HG03565 (cell line): ENCODE measurements around the gene KCND1.

ENCODE experiments used
- ATAC-seq: cut with Tn5 transposase; IDR thresholded peaks from one replicate; pipeline ENCODE4 v1.9.1; 2021; ENCODE audit warnings: mild to moderate bottlenecking, moderate library complexity; ENCODE audit not compliant: unreplicated experiment

KCND1 gene

DNA sequence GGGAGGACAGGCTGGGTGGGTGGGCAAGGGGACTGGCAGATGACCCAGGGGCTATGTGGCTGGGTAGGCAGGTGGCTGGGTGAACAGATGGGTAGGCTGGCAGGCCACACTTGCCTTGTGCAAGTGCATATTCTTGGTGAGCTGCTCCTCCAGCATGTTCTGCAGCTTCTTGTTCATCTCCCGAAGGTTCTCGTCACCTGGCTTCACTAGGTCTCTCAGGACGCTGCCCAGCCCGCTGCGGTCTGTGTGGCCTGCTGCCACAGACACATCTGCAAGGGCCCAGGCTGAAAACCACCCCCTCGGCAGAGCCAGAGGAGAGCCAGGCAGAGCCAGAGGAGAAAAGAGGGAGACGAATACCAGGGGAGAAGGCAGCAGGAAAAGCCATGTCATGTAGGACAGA is 3.4 kb upstream of the KCND1 start:
- no peak for ATAC-seq

DNA sequence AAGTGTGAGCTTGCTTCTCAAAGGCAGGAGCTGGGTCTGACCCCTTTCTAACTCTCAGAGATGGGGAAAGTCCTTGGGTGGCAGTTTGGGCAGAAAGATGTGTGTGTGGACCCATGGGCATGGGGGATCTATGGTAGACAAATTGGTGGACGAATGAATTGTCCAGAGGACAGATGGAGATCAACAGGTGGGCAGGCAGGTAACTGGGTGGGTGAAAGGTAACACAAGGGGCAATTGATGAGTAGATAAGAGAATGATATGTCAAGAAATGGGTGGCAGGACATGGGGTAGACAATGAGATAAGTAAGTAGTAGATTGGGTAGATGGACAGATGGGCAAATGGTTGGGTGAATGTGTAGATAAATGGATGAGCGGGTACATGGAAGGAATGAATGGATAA is 2.9 kb upstream of the KCND1 start:
- no peak for ATAC-seq

DNA sequence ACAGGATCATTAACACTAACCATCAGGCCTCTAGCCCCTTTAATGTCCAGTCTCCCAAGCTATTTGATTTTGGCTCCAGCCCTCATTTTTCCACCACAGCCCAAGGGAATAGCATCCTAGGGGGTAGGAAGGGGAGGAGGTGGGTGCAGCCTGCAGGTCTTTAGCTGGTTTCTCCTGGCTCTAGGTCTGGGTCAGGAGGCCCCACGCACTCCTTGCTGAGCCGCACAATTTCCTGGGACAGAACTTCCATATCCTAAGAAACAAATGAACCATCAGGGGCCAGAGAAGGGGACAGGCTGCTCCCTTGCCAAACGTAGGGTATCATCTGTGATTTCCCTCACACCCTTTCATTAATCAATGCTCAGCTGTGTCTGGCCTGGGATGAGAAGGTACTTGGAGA is 2.4 kb upstream of the KCND1 start:
- no peak for ATAC-seq

DNA sequence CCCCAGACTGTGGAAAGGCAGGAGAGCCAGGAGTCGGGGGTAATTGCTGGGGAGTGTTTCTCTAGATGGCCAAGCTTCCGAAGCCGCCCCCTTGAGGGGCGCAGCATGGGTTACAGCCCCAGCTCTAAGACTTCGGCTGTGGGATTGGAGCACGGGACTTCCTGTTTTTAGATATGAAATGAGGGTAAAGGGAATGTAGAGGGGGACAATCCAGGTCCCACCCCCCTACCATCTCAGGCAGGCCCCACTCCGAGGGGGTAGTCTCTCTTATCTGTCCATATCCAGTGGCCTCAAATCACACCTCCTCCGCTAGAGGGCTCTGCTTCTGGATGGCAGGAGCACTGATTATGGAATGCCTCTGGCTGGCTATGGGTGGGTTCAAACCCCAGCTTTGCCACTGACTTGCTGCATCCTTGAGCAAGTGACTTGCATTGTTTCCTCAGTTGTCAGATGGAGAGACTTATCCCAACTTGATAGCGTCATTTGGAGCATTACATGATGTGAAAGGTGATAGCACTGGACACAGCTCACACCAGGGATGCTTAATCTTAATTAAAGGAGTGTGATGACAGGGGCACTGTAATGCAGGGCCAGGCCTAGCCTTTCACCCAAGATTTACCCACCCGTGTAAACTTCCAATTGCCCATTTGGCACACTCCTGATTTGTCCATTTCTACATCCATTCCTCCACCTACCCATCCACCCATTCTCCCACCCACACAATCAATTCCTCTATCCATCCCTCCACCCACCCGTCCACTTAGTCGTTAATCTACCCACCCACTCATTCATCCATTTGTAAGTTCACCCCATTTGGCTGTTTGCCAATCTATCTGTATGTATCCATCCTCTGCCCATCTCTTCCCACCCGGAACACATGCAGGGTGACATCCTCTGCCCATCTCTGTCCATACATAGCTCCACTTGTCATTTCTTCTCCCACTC is 848 bp upstream of the KCND1 start:
- no peak for ATAC-seq

DNA sequence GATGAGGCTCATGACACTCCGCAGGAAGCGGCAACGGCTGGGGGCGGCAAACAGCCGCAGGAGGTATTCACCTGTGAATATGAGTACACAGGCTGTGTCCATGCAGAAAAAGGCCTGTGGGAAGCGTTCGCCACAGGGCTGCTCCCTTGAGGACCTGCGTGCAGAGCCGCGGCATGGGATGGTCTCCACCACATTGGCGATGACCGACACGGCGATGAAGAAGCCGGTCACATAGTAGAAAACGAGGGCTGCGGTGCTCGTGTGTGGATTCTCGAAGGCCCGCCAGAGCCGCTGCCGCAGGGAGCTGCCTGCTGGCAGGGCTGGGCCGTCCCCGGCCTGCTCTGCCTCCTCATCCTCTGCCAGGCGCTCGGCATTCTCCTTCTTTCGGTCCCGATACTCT is 2.2 kb downstream of the KCND1 start:
- ATAC-seq: no peak

DNA sequence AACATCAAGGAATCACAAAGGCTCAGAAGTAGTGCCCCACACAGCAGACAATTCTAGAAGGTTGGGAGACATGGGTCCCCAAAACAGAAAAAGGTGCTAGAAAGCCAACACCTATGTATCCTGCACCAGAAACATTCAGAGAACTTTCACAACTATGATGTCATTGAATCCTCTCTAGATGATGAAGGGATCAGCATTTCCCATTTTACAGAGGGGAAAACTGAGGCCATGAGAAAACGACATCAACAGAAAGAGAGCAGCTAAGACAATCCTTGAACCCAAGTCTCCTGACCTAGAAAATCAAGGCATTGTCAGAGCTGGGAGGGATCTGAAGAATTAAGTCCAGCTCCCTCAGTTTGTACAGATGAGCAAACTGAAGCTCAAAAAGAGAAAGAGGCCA is 3.3 kb downstream of the KCND1 start:
- no peak for ATAC-seq

DNA sequence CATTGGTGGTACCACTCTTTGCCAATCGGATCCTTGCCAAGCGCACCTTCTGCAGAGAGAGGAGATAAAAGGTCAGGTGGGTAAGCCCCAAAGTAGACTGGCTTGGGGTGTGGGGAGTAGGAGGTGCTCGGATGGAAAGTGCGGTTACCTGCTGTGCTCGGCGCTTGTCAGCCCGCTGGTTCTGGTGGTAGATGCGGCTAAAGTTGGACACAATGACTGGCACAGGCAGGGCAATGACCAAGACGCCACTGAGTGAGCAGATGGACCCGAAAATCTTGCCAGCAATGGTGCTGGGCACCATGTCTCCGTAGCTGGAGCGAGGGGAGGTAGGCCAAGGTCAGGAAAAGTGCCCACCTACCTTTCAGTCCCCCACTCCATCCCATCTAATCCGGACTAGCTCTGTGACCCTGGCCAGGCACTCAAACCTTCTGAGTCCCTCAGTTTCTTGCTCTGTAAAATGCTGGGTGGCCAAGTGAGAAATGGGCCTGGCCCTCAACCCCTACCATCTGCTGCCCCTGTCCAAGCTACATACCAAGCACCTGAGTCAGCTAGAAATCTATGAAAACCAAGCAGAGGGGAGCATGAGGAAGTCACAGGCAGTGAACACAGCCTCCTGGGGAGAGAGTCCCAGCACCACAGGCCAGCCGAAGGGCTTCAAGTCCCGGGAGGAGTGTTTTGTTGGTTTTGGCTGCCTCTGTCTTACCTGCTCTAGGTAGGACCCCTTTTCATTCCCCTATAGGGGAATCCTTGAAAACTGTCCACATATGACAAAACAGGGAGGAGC is 4.7 kb downstream of the KCND1 start:
- ATAC-seq: no peak

DNA sequence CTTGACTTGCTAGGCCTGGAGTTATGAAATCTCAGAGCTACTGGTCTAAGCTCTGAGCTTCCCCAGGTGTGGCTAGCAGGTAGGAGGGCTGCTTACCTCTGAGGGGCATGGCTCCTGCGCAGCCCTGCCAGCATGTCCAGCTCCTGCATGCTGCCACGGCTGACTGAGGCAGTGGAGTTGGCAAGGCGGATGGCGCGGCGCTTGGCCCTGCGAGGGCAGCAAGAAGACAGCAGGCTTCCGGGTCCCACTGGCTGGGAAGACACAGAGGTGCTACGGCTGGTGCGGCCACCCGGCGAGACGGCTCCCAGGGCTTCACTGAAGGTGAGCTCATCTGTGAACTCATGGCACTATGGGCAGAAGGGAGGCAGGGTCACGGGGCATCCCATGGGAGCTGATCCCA is 5.7 kb downstream of the KCND1 start:
- ATAC-seq: no peak

DNA sequence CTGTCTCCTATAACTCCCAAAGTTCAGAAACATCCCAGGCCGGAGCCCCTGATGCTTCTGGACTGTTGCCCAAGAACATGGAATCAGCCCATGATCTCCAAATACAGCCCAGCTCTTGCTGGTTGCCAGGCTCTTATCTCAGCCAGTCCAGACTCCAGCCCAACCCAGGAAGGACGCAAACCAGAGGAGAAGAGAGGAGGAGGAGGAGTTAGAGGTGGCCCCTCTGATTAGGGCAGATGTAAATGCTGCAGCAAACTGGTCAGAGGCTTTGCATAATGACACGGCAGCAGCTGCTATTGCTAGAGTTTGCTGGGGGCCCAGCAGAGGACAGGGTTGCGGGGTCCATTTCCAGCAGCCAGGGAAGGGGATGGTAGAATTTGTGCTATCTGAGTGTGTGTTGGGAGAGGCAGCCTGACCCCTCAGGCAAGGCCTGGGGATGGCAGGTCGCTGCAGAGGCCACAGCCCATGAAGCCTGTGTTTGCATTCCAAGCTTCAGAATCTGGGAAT is 10.0 kb downstream of the KCND1 start:
- ATAC-seq: no peak

DNA sequence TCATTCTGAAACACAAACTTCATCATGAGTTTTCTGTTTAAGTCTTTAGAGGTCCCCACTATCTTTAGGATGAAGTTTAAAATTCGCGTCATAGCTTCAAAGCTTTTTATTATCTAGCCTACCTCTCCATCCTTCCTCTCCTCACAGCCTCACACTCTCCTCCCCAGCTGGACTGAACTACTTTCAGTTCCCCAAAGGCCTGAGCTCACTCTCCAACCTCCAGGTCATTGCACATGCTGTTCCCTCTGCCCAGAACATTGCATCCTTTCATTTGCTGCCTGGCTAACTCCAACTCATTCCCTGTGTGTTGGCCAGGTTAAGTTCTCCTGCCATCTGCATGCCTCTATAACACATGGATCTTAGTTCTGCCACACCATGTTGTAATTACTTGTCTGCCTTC is 11.4 kb downstream of the KCND1 start:
- no peak for ATAC-seq

DNA sequence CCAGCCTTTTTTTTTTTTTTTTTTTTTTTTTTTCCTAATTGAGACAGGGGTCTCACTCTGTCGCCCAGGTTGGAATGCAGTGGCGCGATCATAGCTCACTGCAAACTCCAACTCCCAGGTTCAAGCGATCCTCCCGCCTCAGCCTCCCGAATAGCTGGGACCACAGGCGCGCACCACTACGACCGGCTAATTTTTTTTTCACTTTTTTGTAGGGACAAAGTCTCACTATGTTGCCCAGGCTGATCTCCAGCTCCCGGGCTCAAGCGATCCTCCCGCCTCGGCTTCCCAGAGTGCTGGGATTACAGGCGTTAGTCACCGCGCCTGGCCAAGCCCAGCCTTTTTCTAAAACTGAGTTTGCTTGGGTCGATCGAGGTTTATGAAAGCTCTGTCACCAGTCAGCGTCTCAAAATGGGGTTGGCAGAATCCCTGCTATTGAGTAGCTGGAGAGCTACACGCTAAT is 13.0 kb downstream of the KCND1 start:
- no peak for ATAC-seq

DNA sequence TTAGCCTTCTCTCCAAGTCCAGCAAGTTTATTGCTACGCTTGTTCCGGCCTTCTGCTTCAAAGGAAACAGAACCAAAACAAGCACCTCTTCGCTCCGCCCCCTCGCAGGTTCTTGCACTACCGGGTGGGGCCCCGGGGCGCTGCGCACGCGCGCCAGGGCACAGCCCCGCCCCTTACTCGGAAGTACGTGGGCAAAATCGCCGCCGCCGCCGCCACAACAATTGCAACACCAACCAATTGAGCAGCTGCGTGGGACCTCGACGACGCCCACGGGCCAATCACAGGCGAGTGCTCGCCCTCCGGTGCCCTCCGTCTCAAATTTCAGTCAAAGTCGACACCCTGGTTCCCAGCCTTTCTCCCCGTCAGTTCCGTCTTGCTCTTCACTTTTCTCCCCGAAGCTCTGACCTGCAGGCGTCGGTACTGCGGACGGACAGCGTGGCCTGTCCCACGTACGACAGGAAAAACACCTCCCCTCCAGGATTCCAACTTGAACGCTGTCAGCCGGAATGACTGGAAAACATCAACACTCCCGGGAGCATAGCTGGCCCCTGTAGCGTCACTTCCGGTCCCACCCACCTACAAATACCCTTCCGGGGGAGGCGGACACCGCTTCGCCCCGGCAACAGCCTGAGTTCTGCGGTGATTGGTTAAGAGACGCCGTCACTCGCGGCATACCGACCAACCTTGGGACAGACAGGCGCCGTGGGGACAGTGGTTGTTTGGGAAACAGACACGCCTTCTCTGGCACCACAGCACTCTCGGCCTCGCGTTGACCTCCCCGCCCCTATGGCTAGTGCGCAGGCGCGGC is 13.6 kb downstream of the KCND1 start:
- ATAC-seq: peak; percentile 79

DNA sequence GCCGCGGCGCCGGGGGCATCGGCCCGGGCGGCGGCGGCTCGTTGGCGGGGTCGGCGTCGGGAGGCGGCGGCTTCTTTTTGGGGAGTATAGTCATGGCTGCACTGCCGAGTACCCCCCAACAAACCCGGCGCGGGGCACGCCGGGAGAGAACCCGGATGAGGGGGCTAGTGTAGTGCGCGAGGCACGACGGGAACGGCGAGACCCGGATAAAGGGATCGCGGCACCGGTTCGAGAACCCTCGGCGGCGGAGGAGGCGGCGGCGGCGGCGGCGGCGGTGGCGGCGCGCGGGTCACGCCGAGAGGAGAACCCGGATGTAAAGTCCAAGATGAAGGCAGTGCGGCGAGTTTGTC is 14.2 kb downstream of the KCND1 start, which contains the start of gene OTUD5:
OTUD5 (minus strand) TSS at position 131 of the 350 bp plus-strand sequence; CDS start at position 94, 37 bp downstream.
- ATAC-seq: peak; percentile 22

DNA sequence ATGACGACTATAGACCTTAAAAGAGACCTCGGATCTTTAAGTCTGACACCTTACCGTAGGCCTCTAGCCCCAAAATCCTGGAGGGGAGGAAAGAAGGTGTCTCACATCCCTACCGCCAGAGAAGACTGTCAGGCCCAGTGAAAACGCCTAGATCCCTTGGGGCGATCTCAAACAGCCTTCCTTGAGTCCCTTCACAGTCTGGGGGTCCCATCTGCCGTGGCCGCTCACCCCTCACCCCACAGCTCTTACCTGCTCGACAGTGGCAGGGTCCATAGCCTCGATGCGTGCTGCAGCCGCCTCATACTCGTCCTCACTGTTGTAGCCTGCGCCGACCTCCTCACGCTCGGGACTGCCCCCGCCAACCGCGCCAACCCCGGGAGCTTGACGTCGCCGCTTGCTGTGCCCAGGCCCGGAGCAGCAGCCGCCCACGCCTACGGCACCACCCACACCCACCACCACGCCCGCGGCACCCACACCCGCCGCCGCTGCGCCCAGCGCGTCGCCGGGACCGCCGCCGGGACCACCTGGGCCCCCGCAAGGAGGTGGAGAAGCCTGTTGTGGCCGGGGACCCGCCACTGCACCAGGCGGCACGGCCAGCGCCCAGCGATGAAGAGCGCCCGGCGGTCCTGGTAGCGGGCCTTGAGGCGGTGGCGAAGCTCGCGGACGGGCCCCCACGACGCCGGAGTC is 14.8 kb downstream of the KCND1 start:
- no peak for ATAC-seq

DNA sequence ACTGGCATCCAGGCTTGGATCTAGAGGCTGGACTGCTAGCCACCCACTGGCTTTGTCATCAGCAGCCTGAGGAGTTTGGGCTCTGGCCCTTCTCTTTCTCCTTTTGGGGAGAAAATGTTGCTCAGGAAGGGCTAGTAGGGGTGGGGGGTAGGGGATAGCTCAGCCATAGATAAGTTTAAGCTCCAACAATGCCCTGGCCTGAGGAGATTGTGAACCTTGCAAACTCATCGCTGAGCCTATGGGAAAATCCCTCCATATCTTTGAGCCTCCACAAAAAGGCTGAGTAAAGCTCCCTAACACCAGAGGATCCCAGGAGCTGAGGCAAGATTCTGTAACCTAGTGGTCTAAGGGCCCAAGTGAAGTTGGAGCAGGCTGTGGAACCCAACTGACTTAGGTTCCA is 23.1 kb downstream of the KCND1 start:
- no peak for ATAC-seq

DNA sequence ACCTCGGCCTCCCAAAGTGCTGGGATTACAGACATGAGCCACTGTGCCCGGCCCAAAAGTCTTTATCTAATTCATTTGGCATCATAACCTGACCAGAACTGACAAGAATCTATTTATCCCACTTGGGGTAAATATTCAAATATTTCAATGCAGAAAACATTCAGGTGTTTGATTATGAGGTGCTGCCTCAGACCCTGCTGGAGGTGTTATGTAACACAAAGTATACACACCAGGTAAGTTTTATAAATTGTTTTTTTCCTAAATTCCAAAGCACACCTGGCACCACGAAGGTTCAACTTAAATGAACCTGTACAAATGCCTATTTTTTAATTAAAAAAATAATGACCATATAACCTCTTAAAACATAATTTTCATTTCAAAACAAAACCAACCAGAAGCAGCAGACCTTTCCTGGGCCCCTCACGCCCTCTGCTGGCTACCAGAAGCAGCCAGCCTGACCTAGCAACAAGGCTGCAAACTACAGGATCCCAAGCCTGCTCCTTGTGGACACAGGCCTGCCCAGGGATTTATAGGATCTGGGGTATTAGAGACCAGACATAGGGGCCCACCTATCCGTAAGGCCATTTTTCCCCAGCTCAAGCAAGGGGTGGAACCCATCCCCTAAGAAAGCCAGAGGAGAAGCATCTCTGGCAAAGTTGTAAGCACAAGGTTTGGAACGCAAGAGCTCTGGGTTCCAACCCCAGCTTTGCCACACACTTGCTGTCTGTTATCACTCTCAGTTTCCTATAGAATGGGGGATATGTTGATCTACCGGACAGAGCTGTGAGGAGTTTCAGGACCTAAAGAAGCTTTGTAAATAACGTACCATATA is 25.9 kb downstream of the KCND1 start:
- no peak for ATAC-seq

DNA sequence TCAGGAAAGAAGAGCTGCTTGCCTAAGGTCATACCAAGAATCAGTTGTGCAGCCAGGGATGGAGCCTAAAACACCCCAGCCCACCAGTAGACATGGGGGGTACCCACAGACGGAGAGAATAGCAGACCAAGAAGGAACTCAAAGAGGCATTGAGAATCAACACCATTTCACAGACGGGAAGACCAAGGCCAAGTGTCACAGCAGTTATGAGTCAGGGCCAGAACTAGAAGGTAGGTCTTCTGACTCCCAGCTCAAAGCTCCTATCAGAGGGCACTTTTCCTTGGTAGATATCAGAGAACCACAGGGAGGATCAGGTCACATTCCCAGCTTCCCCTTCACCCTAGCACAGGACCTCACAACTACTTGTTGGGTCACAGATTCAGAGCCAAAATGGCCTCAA is 28.7 kb downstream of the KCND1 start:
- ATAC-seq: no peak

DNA sequence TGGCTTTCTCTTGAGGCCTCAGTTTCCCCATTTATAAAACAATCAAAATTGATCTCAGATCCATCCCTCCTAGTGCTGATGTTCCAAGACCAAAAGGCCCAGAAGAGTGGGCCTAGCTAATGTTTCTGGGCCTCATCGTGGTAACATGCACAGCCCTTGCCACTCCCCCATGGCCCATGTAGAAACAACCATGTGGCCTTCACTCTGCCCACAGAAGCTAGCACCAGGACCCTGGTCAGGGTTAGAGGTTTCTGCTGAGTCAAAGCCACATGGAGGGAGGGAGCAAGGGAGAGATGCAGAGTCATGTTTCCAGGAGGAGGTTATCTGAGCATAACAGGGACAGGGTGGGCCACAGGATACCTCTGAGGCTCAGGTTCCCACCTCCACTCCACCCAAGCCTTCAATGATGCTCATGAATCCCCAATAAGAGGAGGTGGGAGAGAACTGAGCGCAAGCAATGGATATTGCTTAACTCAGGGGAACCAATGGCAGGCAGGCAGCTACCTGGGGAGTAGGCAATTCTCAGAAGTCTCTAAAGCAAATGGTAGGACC is 31.2 kb downstream of the KCND1 start:
- no peak for ATAC-seq

DNA sequence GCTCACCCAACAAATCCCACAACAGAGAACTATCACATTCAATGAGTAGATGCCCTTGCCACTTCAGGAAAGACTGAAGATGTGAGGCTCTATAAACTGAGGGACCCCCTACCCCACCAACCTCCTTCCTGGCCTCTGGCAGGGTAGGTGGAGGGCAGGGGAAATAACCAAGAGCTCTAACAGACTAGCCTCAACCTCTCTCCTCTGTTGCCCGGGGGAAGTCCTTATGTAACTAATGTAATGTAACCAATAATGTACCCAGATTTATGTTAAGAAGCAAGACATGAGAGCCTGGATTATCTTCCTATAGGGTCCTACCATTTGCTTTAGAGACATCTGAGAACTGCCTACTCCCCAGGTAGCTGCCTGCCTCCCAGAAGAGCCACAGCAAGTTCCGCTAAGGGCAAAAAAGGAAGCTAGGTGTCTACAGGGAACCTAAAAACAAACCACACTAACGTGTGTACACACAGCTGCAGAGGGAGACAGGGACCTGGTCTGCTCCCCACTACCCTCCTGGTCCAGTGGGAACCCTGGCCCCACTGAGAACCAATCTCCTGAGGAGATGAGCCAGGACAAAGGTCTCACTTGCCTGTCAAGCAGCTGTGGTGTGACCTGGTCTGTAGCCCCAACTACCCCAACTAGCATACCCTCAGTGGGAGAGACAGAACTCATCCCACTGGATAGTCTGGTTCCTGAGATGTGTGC is 32.0 kb downstream of the KCND1 start:
- ATAC-seq: no peak
